K562 (cell line): ENCODE data around the gene NQO2. TPM values are rescaled to one million over a fixed set of nuclear protein-coding genes. Genes with fewer than 3 reads are reported as not detected.
A peak's percentile ranks its signal among the peaks of the same experiment; 100 is the strongest.

Experiments used
- ARID3B ChIP-seq: fragments of 250-450 bp; sonication (Bioruptor Pico); IDR thresholded peaks from 2 replicates; pipeline ENCODE4 v1.4.0; 2020; ENCODE audit warnings: borderline replicate concordance
- CBFA2T3 ChIP-seq: fragments of 450-650 bp; IDR thresholded peaks from 2 replicates; pipeline ENCODE4 v1.6.1; 2017
- CTBP1 ChIP-seq: fragments of 450-650 bp; IDR thresholded peaks from 2 replicates; pipeline ENCODE4 v1.6.1; 2016; ENCODE audit warnings: borderline replicate concordance
- HMGN3 ChIP-seq: IDR thresholded peaks from 2 replicates; pipeline ENCODE4 v1.6.1; 2011; ENCODE audit warnings: borderline replicate concordance, low read depth, mild to moderate bottlenecking, mixed read lengths, low read length; ENCODE audit not compliant: insufficient read length; ENCODE audit errors: extremely low read depth
- KLF6 ChIP-seq: fragments of 250-450 bp; sonication (Bioruptor Pico); IDR thresholded peaks from 2 replicates; pipeline ENCODE4 v1.4.0; 2020; ENCODE audit warnings: mild to moderate bottlenecking, moderate library complexity, borderline replicate concordance
- SP2 ChIP-seq: IDR thresholded peaks from 2 replicates; pipeline ENCODE4 v1.6.1; 2011; ENCODE audit warnings: mild to moderate bottlenecking, low read depth, low read length, moderate library complexity; ENCODE audit not compliant: poor library complexity, severe bottlenecking; ENCODE audit errors: extremely low read depth
- TCF7L2 ChIP-seq: fragments of 150-350 bp; IDR thresholded peaks from 2 replicates; pipeline ENCODE4 v1.6.1; 2016; ENCODE audit warnings: low read depth, mild to moderate bottlenecking, low read length, moderate library complexity
- WHSC1 ChIP-seq: IDR thresholded peaks from one replicate; pipeline ENCODE4 v1.6.1; 2012; ENCODE audit warnings: low read length, control low read depth, inconsistent platforms
- ZNF140 ChIP-seq: fragments of 250-450 bp; sonication (Bioruptor Pico); IDR thresholded peaks from 2 replicates; pipeline ENCODE4 v1.8.0; 2021; ENCODE audit warnings: moderate library complexity, mild to moderate bottlenecking, inconsistent platforms
- ZNF398 ChIP-seq: fragments of 250-450 bp; sonication (Bioruptor Pico); IDR thresholded peaks from 2 replicates; pipeline ENCODE4 v1.8.0; 2021; ENCODE audit warnings: moderate library complexity, mild to moderate bottlenecking, inconsistent platforms
- ZNF639 ChIP-seq, 2 experiments: fragments of 200-800 bp in 1 of 2; sonication (Bioruptor generic) in 1 of 2; sonication (generic) in 1 of 2; formaldehyde crosslinking in 1 of 2; IDR thresholded peaks in 1 of 2; conservative IDR thresholded peaks in 1 of 2; 2 replicates each; pipeline versions ENCODE4 v1.5.0 to v1.6.1; 2016 to 2020; ENCODE audit warnings: missing compliant biosample characterization in 1 of 2, missing genetic modification characterization in 1 of 2, missing genetic modification reagents in 1 of 2
- polyA plus RNA-seq, 8 experiments: library from polyadenylated mRNA; depleted of rRNA in 4 of 8; stranded (reverse) in 5 of 8; unstranded in 3 of 8; fragments of >200 nt; fragmentation: Nextera tagmentation in 2 of 8; fragmentation: Illumina TruSeq in 1 of 8; extraction: Ambion mirVana in 2 of 8; extraction: Trizol in 1 of 8; gene quantifications; 2 replicates each; pipeline versions ENCODE4 v1.2.1 to v1.2.3, GENCODE V29; 2011 to 2014; ENCODE audit warnings: inconsistent platforms in 1 of 8, missing spikeins in 1 of 8
- total RNA-seq, 7 experiments: library from RNA; depleted of rRNA in 6 of 7; stranded (reverse); fragments of >200 nt in 6 of 7; fragmentation: Illumina TruSeq in 2 of 7; extraction: Trizol in 2 of 7; gene quantifications; 2 replicates each; pipeline versions ENCODE4 v1.2.1 to v1.2.3, GENCODE V29; 2011 to 2021; ENCODE audit warnings: low replicate concordance in 1 of 7

NQO2 gene
- total and polyA plus RNA-seq, 9 of the 15 experiments (the other 6 are each of a cell fraction or from before 2014, with no cell fraction given), result 54.6 to 214 (median 116) TPM

- TF ChIP-seq TCF7L2 (no peak), KLF6 (no peak), CBFA2T3 (no peak), HMGN3 (peak; percentile 85), CTBP1 (peak; percentile 20; the same call in 1 of the 2 replicates), ARID3B (no peak), ZNF140 (CRISPR knock-in tag) (no peak), ZNF639 (CRISPR knock-in tag; conservative IDR thresholded peaks at IDR 0.05 in 1 of 2, IDR thresholded peaks at IDR 0.05 in 1 of 2) (no peak; a peak in 1 of 4 replicates), ZNF398 (CRISPR knock-in tag) (no peak), WHSC1 (no peak), SP2 (no peak)
These were observed at the start of gene NQO2 (continued) for GRCh38 chr6:2999618-3000557.
